Lower leg skin (tissue), 4 donors: ENCODE data around the gene CGREF1. TPM values are rescaled to one million over a fixed set of nuclear protein-coding genes. Genes with fewer than 3 reads are reported as not detected.
"Not testable (repeated sequence)": the region's sequence is repeated elsewhere in the genome, so short reads cannot be mapped to it uniquely, and the experiment has no call there.

Source experiments
- DNase-seq, 2 donors: peaks; one replicate each; pipeline ENCODE4 v3.0.0-alpha.2; 2019; ENCODE audit warnings: low spot score in 2 of 2
- H3K4me3 ChIP-seq: fragments of 200-600 bp; sonication (generic); 2 replicates; pipeline ENCODE4 v1.5.1; 2017; ENCODE audit warnings: mild to moderate bottlenecking, low read depth; ENCODE audit not compliant: poor library complexity, severe bottlenecking
- CTCF ChIP-seq, 3 donors: fragments of 450-650 bp; IDR thresholded peaks; one replicate each; pipeline ENCODE4 v1.5.1; 2016; ENCODE audit warnings: antibody characterized with exemption in 3 of 3, mild to moderate bottlenecking in 3 of 3, moderate library complexity in 2 of 3
- POLR2A ChIP-seq, 2 donors: fragments of 450-650 bp; IDR thresholded peaks; one replicate each; pipeline ENCODE4 v1.6.1; 2016 to 2017; ENCODE audit warnings: antibody characterized with exemption in 2 of 2, mild to moderate bottlenecking in 1 of 2, moderate library complexity in 1 of 2
- WGBS, 2 donors: methylation state at CpG; one replicate each; pipeline ENCODE4 v1.1.5; 2018; 5-methylcytosine and 5-hydroxymethylcytosine counted together
- intact Hi-C: fragments of 100-400 bp; cut with DNase I; formaldehyde crosslinking; loops from one replicate; pipeline ENCODE4 v1.15.0; 2023; ENCODE audit warnings: low total_unique reads
- total RNA-seq, 4 donors: library from RNA; depleted of rRNA; stranded (reverse); fragments of >200 nt; gene quantifications; one replicate each; pipeline ENCODE4 v1.1.0, GENCODE V29; 2016

The CGREF1 gene
- total RNA-seq, 4 donors from 2014 or later: 0.34 to 2.1 (median 0.48) TPM

DNA sequence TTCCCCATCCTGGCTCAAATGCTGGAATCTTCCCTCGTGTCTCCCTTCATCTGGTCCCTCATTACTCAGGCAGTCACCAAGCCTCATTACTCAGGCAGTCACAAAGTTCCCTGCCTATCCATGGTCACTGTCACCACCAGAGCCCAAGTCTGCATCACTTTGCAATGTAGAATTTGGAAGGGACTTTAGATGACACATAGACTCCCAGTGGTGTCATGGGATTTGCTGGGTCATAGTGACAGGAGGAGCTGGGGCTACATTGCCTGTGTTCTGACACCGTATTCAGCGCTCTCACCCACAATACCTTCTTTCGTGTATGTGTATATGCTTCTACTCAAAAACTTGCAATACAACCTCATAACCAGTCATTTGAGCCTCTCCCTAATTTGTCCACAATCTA, 42.6 kb downstream of the CGREF1 start:
- no peak overlapping the region for H3K4me3 ChIP-seq
- TF ChIP-seq CTCF (IDR thresholded peaks at IDR 0.05) (no peak), POLR2A (IDR thresholded peaks at IDR 0.05) (no peak)
- intact Hi-C loops: loop anchor here (5.0 kb wide), 1 partner anchor 104 kb away; the partner anchor contains the start of gene MAPRE3
- WGBS, 2 donors: 77 to 81% methylated on average over 4 of the region's 4 CpGs
- no peak for DNase-seq

- 79 to 89% methylated on average over 6 of the region's 6 CpGs for WGBS, 2 donors
- intact Hi-C loops: loop anchor here (5.0 kb wide), 1 partner anchor 103 kb away; the partner anchor contains the start of gene MAPRE3
- not testable (repeated sequence) for H3K4me3 ChIP-seq, DNase-seq
Measured at GRCh38 chr2:27075566-27075871, 43.4 kb downstream of the CGREF1 start.

DNA sequence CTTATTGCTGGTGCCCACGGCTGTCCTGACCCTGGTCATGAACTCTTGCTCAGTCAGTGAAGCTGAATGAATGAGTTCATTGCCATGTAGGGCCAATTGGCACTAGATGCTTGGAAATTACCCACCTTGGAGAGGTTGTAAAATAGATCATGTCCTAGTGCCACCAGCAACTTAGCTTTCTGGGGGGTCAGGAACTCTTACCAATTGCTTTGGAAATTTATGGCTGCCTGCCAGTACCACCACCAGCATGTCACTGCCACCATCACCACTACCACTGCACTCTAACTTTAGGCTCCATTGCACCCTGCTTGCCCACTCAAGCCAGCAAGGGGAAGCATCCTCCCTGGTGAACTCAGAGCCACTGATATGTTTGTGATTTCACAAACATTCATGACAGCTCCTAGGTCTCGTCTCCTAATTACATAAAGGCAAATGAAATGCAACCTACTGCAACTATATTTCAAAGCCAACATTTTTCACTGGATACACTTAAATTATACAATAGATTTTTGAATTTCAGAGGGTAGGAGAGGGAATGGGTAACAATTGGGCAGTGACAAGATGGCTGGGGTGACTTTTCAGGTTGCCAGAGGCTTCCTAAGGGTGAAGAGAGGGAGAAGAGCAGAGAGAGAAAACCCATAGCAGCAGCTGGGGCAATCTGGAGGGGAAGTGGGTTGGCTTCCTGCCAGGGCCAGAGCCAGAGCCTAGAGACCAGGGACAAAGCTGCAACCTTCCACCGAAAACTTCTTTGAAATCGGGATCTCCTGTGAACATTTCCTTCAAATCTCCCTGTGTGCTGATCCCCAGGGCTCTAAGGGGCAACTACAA, 44.0 kb downstream of the CGREF1 start:
- no peak overlapping the region for H3K4me3 ChIP-seq
- intact Hi-C loops: loop anchor here (5.0 kb wide), 1 partner anchor 103 kb away; the partner anchor contains the start of gene MAPRE3
- WGBS, 2 donors: 69 to 72% methylated on average over 4 of the region's 4 CpGs
- no peak for DNase-seq
- no peak for TF ChIP-seq POLR2A (IDR thresholded peaks at IDR 0.05)
- TF ChIP-seq CTCF (IDR thresholded peaks at IDR 0.05): no peak

DNA sequence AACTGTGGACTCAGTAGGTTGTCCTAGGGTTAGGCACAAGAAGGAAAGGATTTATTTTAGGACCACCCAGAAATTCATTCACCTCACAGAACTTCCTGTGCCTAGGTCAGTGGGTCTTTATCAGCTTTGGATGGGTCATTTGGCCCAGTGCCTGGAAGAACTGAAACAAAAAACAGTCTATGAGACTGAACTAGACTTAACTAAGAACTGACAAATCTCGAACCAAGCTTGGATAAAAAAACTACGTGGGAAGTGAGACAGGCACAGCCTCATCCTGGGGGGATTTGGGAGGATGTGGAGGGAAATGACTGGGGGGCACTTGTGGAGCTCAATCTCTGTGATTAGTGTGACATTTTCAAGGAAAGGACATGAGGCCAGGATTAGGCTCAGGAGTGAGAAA, 45.1 kb downstream of the CGREF1 start:
- TF ChIP-seq POLR2A (IDR thresholded peaks at IDR 0.05): no peak
- TF ChIP-seq CTCF (IDR thresholded peaks at IDR 0.05): no peak
- DNase-seq: no peak
- no peak overlapping the region for H3K4me3 ChIP-seq
- intact Hi-C loops: no loop called here
- WGBS, 2 donors: 40 to 57% methylated on average over 2 of the region's 2 CpGs

DNA sequence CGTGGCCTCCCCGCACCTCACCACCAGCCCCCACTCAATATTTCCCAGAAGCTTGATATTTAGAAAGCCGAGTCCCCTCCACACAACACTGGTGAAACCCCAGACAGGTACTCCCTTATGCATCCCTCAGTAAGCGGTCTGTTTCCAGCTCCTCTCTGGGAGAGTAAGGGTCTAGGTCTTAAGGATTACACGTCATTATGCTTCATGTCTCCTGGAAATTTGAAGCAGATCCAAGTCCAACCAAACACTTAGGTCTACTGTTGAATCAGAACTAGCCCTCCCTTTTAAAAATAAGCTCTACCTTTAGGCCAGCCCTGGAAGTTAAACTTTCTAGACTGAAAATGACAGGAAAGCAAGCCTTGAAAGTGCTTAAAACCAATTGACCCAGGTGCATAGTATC, 46.0 kb downstream of the CGREF1 start:
- intact Hi-C loops: no loop called here
- no peak for DNase-seq
- H3K4me3 ChIP-seq: no peak overlapping the region
- WGBS, 2 donors: 89% methylated on average over 5 of the region's 5 CpGs
- TF ChIP-seq POLR2A (IDR thresholded peaks at IDR 0.05) (no peak), CTCF (IDR thresholded peaks at IDR 0.05) (no peak)

GRCh38 chr2:27071990-27072830, 46.7 kb downstream of the CGREF1 start:
- H3K4me3 ChIP-seq: peak overlapping the region; percentile 36
- intact Hi-C loops: no loop called here
- 9 to 11% methylated on average over 31 to 34 of the region's 34 CpGs for WGBS, 2 donors
- no peak for TF ChIP-seq CTCF (IDR thresholded peaks at IDR 0.05)
- TF ChIP-seq POLR2A (IDR thresholded peaks at IDR 0.05): no peak
- peak in 1 of 2 donors; percentile 90 for DNase-seq
